GM12875 (cell line): ENCODE measurements around the gene SAMD4A.

ENCODE experiments used
- H3K4me3 ChIP-seq: one replicate; pipeline ENCODE4 v1.5.1; 2011; ENCODE audit warnings: low read depth, low read length, control low read depth
- CTCF ChIP-seq: IDR thresholded peaks from 2 replicates; pipeline ENCODE4 v1.5.1; 2011; ENCODE audit warnings: low read depth, mild to moderate bottlenecking, control low read depth, inconsistent platforms, low read length, moderate library complexity, borderline replicate concordance; ENCODE audit not compliant: insufficient read depth

Gene SAMD4A

GRCh38 chr14:54702492-54702891, 135.6 kb downstream of the SAMD4A start:
- no peak for TF ChIP-seq CTCF

GRCh38 chr14:54703082-54703481, 136.2 kb downstream of the SAMD4A start:
- no peak for TF ChIP-seq CTCF
- H3K4me3 ChIP-seq, result no peak overlapping the region

More at GRCh38 chr14:54702492-54702891, 135.6 kb downstream of the SAMD4A start:
- no peak overlapping the region for H3K4me3 ChIP-seq

GRCh38 chr14:54703724-54704123, 136.8 kb downstream of the SAMD4A start:
- TF ChIP-seq CTCF, result no peak
- no peak overlapping the region for H3K4me3 ChIP-seq

- no peak overlapping the region for H3K4me3 ChIP-seq
- no peak for TF ChIP-seq CTCF
Observed at GRCh38 chr14:54704768-54705167, 137.8 kb downstream of the SAMD4A start.

- no peak for TF ChIP-seq CTCF
- no peak overlapping the region for H3K4me3 ChIP-seq
Observed at GRCh38 chr14:54706769-54707168, 139.8 kb downstream of the SAMD4A start.

- no peak for TF ChIP-seq CTCF
- no peak overlapping the region for H3K4me3 ChIP-seq
Observed at GRCh38 chr14:54708161-54708560, 141.2 kb downstream of the SAMD4A start.

- no peak for TF ChIP-seq CTCF
- no peak overlapping the region for H3K4me3 ChIP-seq
Observed at GRCh38 chr14:54708982-54709381, 142.1 kb downstream of the SAMD4A start.
